Measurements from ENCODE around the gene SYNDIG1. TPM values are rescaled to one million over a fixed set of nuclear protein-coding genes. Genes with fewer than 3 reads are reported as not detected.

The SYNDIG1 gene
- total RNA-seq, result not detected in 2 replicates

GRCh38 chr20:24469116-24469893, at the start of gene SYNDIG1:
Gene SYNDIG1, plus strand, starts transcription at chr20:24469629. Its CDS starts 73,469 bp downstream, at chr20:24543098.

